DND-41 (cell line): ENCODE results near the gene CIART.
"Not testable (repeated sequence)": the region's sequence is repeated elsewhere in the genome, so short reads cannot be mapped to it uniquely, and the experiment has no call there.

Source experiments
- ATAC-seq: fragments of 200-7000 bp; cut with Tn5 transposase; 3 replicates; pipeline ENCODE4 v1.9.1; 2021; ENCODE audit warnings: low read depth; ENCODE audit not compliant: insufficient read depth
- DNase-seq: peaks from one replicate; pipeline ENCODE4 v3.0.0-alpha.2; 2020
- H2AFZ ChIP-seq: 2 replicates; pipeline ENCODE4 v1.6.0; 2012; ENCODE audit warnings: low read depth, low read length
- H3K27ac ChIP-seq: 2 replicates; pipeline ENCODE4 v1.5.1; 2012; ENCODE audit warnings: low read length, inconsistent platforms
- H3K27me3 ChIP-seq: fragments of 200-600 bp; sonication (generic); 2 replicates; pipeline ENCODE4 v1.6.0; 2012; ENCODE audit warnings: low read length, mild to moderate bottlenecking, inconsistent platforms; ENCODE audit not compliant: insufficient read depth, poor library complexity
- H3K36me3 ChIP-seq: 2 replicates; pipeline ENCODE4 v1.5.1; 2012; ENCODE audit warnings: low read length, inconsistent platforms; ENCODE audit not compliant: insufficient read depth
- H3K4me1 ChIP-seq: 2 replicates; pipeline ENCODE4 v1.5.1; 2012; ENCODE audit warnings: mild to moderate bottlenecking, low read length; ENCODE audit not compliant: insufficient read depth
- H3K4me2 ChIP-seq: 2 replicates; pipeline ENCODE4 v1.6.0; 2012; ENCODE audit warnings: mild to moderate bottlenecking, moderate library complexity, low read length, inconsistent platforms; ENCODE audit not compliant: insufficient read depth
- H3K4me3 ChIP-seq, 2 experiments: fragments of 200-600 bp in 1 of 2; shearing (Covaris generic) in 1 of 2; 2 replicates each; pipeline ENCODE4 v1.5.1; 2012 to 2016; ENCODE audit warnings: inconsistent platforms in 2 of 2, low read length in 2 of 2, mild to moderate bottlenecking in 2 of 2, low read depth in 1 of 2, moderate library complexity in 1 of 2
- H3K79me2 ChIP-seq: 2 replicates; pipeline ENCODE4 v1.6.0; 2012; ENCODE audit warnings: low read length, inconsistent platforms; ENCODE audit not compliant: insufficient read depth
- H3K9ac ChIP-seq: 2 replicates; pipeline ENCODE4 v1.6.0; 2012; ENCODE audit warnings: low read depth, mild to moderate bottlenecking, inconsistent platforms, low read length, moderate library complexity
- H3K9me3 ChIP-seq: 2 replicates; pipeline ENCODE4 v1.5.1; 2012; ENCODE audit warnings: low read length, moderate library complexity, mild to moderate bottlenecking, inconsistent platforms; ENCODE audit not compliant: insufficient read depth, severe bottlenecking
- H4K20me1 ChIP-seq: 2 replicates; pipeline ENCODE4 v1.6.0; 2012; ENCODE audit warnings: low read length; ENCODE audit not compliant: insufficient read depth
- EZH2 ChIP-seq: IDR thresholded peaks from 3 replicates; pipeline ENCODE4 v1.6.1; 2012; ENCODE audit warnings: borderline replicate concordance, low read depth, mild to moderate bottlenecking, moderate library complexity, low read length, inconsistent platforms; ENCODE audit not compliant: severe bottlenecking
- TF ChIP-seq, protein P1 (sequence below): IDR thresholded peaks from 2 replicates; pipeline ENCODE4 v1.5.1; 2012; ENCODE audit warnings: borderline replicate concordance, low read length, moderate library complexity, mild to moderate bottlenecking; ENCODE audit not compliant: poor library complexity, severe bottlenecking; ENCODE audit errors: extremely low read depth

The CIART gene

GRCh38 chr1:150235852-150236613 is 46.3 kb upstream of the CIART start, which contains the start of gene ANP32E:
TSS of gene ANP32E (minus strand) at chr1:150236112. CDS start at chr1:150235786, 326 bp downstream.
- ATAC-seq (peak; percentile 88), DNase-seq (peak; percentile 98)
- H2AFZ ChIP-seq = peak within 1 kb of the TSS; percentile 69
- H3K27me3 ChIP-seq = no peaks in the 10 kb centered on the region
- peak within 1 kb of the TSS; percentile 99 for H3K9ac ChIP-seq
- peaks cover 53% of the 10 kb centered on the region for H3K79me2 ChIP-seq
- peaks cover 32% of the 10 kb centered on the region for H3K4me1 ChIP-seq
- TF ChIP-seq, protein P1, sequence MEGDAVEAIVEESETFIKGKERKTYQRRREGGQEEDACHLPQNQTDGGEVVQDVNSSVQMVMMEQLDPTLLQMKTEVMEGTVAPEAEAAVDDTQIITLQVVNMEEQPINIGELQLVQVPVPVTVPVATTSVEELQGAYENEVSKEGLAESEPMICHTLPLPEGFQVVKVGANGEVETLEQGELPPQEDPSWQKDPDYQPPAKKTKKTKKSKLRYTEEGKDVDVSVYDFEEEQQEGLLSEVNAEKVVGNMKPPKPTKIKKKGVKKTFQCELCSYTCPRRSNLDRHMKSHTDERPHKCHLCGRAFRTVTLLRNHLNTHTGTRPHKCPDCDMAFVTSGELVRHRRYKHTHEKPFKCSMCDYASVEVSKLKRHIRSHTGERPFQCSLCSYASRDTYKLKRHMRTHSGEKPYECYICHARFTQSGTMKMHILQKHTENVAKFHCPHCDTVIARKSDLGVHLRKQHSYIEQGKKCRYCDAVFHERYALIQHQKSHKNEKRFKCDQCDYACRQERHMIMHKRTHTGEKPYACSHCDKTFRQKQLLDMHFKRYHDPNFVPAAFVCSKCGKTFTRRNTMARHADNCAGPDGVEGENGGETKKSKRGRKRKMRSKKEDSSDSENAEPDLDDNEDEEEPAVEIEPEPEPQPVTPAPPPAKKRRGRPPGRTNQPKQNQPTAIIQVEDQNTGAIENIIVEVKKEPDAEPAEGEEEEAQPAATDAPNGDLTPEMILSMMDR = peak; percentile 37
- TF ChIP-seq EZH2 = no peak
- H3K4me3 ChIP-seq = peak within 1 kb of the TSS; percentile 74 to 76
- H3K27ac ChIP-seq = peak within 1 kb of the TSS; percentile 97
- H4K20me1 ChIP-seq = peaks cover 12% of the 10 kb centered on the region; the same call in 1 of the 2 replicates
- H3K36me3 ChIP-seq = peaks cover 5% of the 10 kb centered on the region
- H3K9me3 ChIP-seq = no peaks in the 10 kb centered on the region
- H3K4me2 ChIP-seq = peak within 1 kb of the TSS; percentile 67

DNA sequence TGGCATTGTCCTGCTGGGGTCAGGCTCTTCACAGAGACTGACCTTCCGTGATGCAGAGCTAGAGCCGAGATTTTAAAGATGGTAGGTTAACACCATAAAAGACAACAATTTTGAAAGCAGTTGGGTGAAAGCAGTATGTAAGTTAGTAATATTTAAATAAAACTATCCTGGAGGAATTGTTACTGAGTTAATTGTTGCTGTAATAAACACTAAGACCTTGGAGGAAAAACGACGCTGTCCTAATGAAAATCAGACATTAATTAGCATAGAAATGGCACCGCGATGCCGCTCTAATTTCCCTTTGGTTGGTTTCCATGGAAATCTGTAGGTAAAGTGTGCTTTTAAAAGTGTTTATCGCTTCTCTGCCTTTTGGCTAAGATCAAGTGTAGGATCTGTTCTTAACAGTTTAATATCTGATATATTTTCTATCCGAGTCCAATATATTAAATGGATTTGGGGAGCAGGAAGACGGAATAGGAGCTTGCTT is 45.7 kb upstream of the CIART start:
- Histone ChIP-seq H3K36me3 (peaks cover 3% of the 10 kb centered on the region), H3K79me2 (peaks cover 47% of the 10 kb centered on the region), H4K20me1 (peaks cover 11% of the 10 kb centered on the region; the same call in 1 of the 2 replicates), H2AFZ (peak overlapping the region; percentile 69), H3K9me3 (no peaks in the 10 kb centered on the region), H3K27me3 (no peaks in the 10 kb centered on the region), H3K27ac (peak overlapping the region; percentile 97), H3K4me1 (peaks cover 32% of the 10 kb centered on the region), H3K9ac (peak overlapping the region; percentile 75), H3K4me3 (peak overlapping the region; percentile 24 to 74; a peak in 3 of 4 replicates), H3K4me2 (peak overlapping the region; percentile 66)
- DNase-seq (no peak), ATAC-seq (no peak)
- TF ChIP-seq, protein P1 = no peak
- TF ChIP-seq EZH2 = no peak

DNA sequence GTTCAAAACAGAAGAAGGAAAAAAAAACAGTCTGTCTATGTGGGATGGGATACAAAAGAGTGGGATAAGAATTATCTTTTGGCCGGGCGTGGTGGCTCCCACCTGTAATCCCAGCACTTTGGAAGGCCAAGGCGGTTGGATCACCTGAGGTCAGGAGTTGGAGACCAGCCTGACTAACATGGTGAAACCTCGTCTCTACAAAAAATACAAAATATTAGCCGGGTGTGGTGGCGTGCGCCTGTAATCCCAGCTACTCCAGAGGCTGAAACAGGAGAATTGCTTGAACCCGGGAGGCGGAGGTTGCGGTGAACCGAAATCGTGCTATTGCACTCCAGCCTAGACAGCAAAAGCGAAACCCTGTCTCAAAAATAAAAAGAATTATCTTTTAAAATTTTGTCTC is 45.2 kb upstream of the CIART start:
- not testable (repeated sequence) for H3K4me3 ChIP-seq, ATAC-seq, H3K36me3 ChIP-seq, H3K27me3 ChIP-seq, H4K20me1 ChIP-seq, H2AFZ ChIP-seq, H3K9me3 ChIP-seq, DNase-seq
- H3K79me2 ChIP-seq = peaks cover 43% of the 10 kb centered on the region
- H3K27ac ChIP-seq = peak overlapping the region; percentile 97; the same call in 1 of the 2 replicates
- H3K9ac ChIP-seq = peak overlapping the region; percentile 75
- peaks cover 32% of the 10 kb centered on the region for H3K4me1 ChIP-seq
- H3K4me2 ChIP-seq = peak overlapping the region; percentile 66

- H3K4me3 ChIP-seq = no peak overlapping the region
- H2AFZ ChIP-seq = no peak overlapping the region
- ATAC-seq (no peak), DNase-seq (peak; percentile 4)
- H3K9me3 ChIP-seq = no peaks in the 10 kb centered on the region
- H3K36me3 ChIP-seq = no peaks in the 10 kb centered on the region; the same call in 1 of the 2 replicates
- H3K4me2 ChIP-seq = no peak overlapping the region
- H3K27ac ChIP-seq = no peak overlapping the region
- H3K4me1 ChIP-seq = peaks cover 30% of the 10 kb centered on the region
- peaks cover 9% of the 10 kb centered on the region; the same call in 1 of the 2 replicates for H4K20me1 ChIP-seq
- peaks cover 37% of the 10 kb centered on the region for H3K79me2 ChIP-seq
- H3K9ac ChIP-seq = no peak overlapping the region
- no peaks in the 10 kb centered on the region for H3K27me3 ChIP-seq
- TF ChIP-seq EZH2 = no peak
These were observed 44.6 kb upstream of the CIART start for GRCh38 chr1:150237746-150238145.
